T-helper 9 cell (primary cell): ENCODE data around the gene OR10H4.
"Not testable (repeated sequence)": the region's sequence is repeated elsewhere in the genome, so short reads cannot be mapped to it uniquely, and the experiment has no call there.

ENCODE experiments used
- DNase-seq: peaks from one replicate; pipeline ENCODE4 v3.0.0-alpha.2; 2020

OR10H4 gene

GRCh38 chr19:15944401-15944800, 4.4 kb upstream of the OR10H4 start:
- no peak for DNase-seq

GRCh38 chr19:15945301-15945700, 3.5 kb upstream of the OR10H4 start:
- no peak for DNase-seq

- no peak for DNase-seq
These were observed 6.0 kb downstream of the OR10H4 start for GRCh38 chr19:15954820-15955219.

- DNase-seq = no peak
These were observed 13.5 kb downstream of the OR10H4 start for GRCh38 chr19:15962319-15962718.

GRCh38 chr19:15964231-15964630, 15.4 kb downstream of the OR10H4 start:
- no peak for DNase-seq

- DNase-seq = no peak
These were observed 22.5 kb downstream of the OR10H4 start for GRCh38 chr19:15971224-15971780.

GRCh38 chr19:15972043-15972442, 23.2 kb downstream of the OR10H4 start:
- DNase-seq = not testable (repeated sequence)

- DNase-seq = no peak
These were observed 26.0 kb downstream of the OR10H4 start for GRCh38 chr19:15974856-15975255.

- no peak for DNase-seq
These were observed 28.3 kb downstream of the OR10H4 start for GRCh38 chr19:15976836-15977689.

- DNase-seq = no peak
These were observed 28.9 kb downstream of the OR10H4 start for GRCh38 chr19:15977690-15978089.

- DNase-seq = no peak
These were observed 30.5 kb downstream of the OR10H4 start for GRCh38 chr19:15979293-15979692.

- not testable (repeated sequence) for DNase-seq
These were observed 37.0 kb downstream of the OR10H4 start for GRCh38 chr19:15985831-15986230.

- no peak for DNase-seq
These were observed 37.9 kb downstream of the OR10H4 start for GRCh38 chr19:15986701-15987100.

GRCh38 chr19:15989889-15990288, 41.1 kb downstream of the OR10H4 start:
- DNase-seq = no peak

GRCh38 chr19:15991602-15992001, 42.8 kb downstream of the OR10H4 start:
- no peak for DNase-seq

GRCh38 chr19:15992014-15992413, 43.2 kb downstream of the OR10H4 start:
- no peak for DNase-seq

- no peak for DNase-seq
These were observed 46.7 kb downstream of the OR10H4 start for GRCh38 chr19:15995536-15995935.

GRCh38 chr19:15998166-15998565, 49.4 kb downstream of the OR10H4 start:
- DNase-seq = no peak
